Neural cell (in vitro differentiated cells): ENCODE measurements around the gene CARD14. TPM values are rescaled to one million over a fixed set of nuclear protein-coding genes. Genes with fewer than 3 reads are reported as not detected.

Source experiments
- H2AFZ ChIP-seq: fragments of 200-600, 300-800 bp; sonication (generic), shearing (Covaris generic); 2 replicates; pipeline ENCODE4 v1.6.0; 2014; ENCODE audit warnings: low read depth, mild to moderate bottlenecking, antibody characterized with exemption, low read length, moderate library complexity
- H3F3A ChIP-seq: fragments of 200-600 bp; shearing (Covaris generic); 2 replicates; pipeline ENCODE4 v1.6.1; 2016; ENCODE audit warnings: mild to moderate bottlenecking, moderate library complexity, mixed read lengths, antibody characterized with exemption, low read length; ENCODE audit not compliant: insufficient read depth, poor library complexity, severe bottlenecking
- H3K27ac ChIP-seq: fragments of 200-600, 300-800 bp; sonication (generic), shearing (Covaris generic); 2 replicates; pipeline ENCODE4 v1.5.1; 2014; ENCODE audit warnings: mild to moderate bottlenecking, low read length, moderate library complexity
- H3K27me3 ChIP-seq: fragments of 300-800, 200-600 bp; sonication (generic), shearing (Covaris generic); 2 replicates; pipeline ENCODE4 v1.6.0; 2014; ENCODE audit warnings: mild to moderate bottlenecking, low read depth, low read length, moderate library complexity; ENCODE audit not compliant: insufficient read depth
- H3K36me3 ChIP-seq: fragments of 300-800, 200-600 bp; sonication (generic), shearing (Covaris generic); 2 replicates; pipeline ENCODE4 v1.5.1; 2014; ENCODE audit warnings: mild to moderate bottlenecking, antibody characterized with exemption, low read length, moderate library complexity; ENCODE audit not compliant: insufficient read depth
- H3K4me2 ChIP-seq: fragments of 300-800, 200-600 bp; sonication (generic), shearing (Covaris generic); 2 replicates; pipeline ENCODE4 v1.6.0; 2014; ENCODE audit warnings: mild to moderate bottlenecking, low read length
- H3K4me3 ChIP-seq: fragments of 300-800, 200-600 bp; sonication (generic), shearing (Covaris generic); 2 replicates; pipeline ENCODE4 v1.5.1; 2014; ENCODE audit warnings: mild to moderate bottlenecking, low read length, moderate library complexity
- H3K79me2 ChIP-seq: fragments of 200-600 bp; shearing (Covaris generic); replicated peaks from 2 replicates; pipeline ENCODE4 v1.6.0; 2014; ENCODE audit warnings: mild to moderate bottlenecking, low read length, moderate library complexity; ENCODE audit not compliant: insufficient read depth
- H3K9ac ChIP-seq: fragments of 300-800, 200-600 bp; sonication (generic), shearing (Covaris generic); 2 replicates; pipeline ENCODE4 v1.6.1; 2016; ENCODE audit warnings: mild to moderate bottlenecking, low read length, mixed read lengths
- H3K9me2 ChIP-seq: fragments of 200-600 bp; shearing (Covaris generic); 2 replicates; pipeline ENCODE4 v1.6.1; 2016; ENCODE audit warnings: mild to moderate bottlenecking, low read length, mixed read lengths; ENCODE audit not compliant: insufficient read depth
- H3K9me3 ChIP-seq: fragments of 200-600, 300-800 bp; sonication (generic), shearing (Covaris generic); 2 replicates; pipeline ENCODE4 v1.6.1; 2016; ENCODE audit warnings: mild to moderate bottlenecking, mixed run types, low read length, moderate library complexity, mixed read lengths
- H4K20me1 ChIP-seq: fragments of 200-600 bp; shearing (Covaris generic); 2 replicates; pipeline ENCODE4 v1.6.1; 2016; ENCODE audit warnings: mild to moderate bottlenecking, mixed run types; ENCODE audit not compliant: insufficient read depth
- CTCF ChIP-seq: fragments of 450-650 bp; IDR thresholded peaks from 2 replicates; pipeline ENCODE4 v1.5.1; 2014; ENCODE audit warnings: antibody characterized with exemption, mild to moderate bottlenecking, moderate library complexity; ENCODE audit not compliant: poor library complexity, severe bottlenecking
- EP300 ChIP-seq: fragments of 450-650 bp; conservative IDR thresholded peaks from 2 replicates; pipeline ENCODE4 v1.6.1; 2014; ENCODE audit warnings: antibody characterized with exemption, mild to moderate bottlenecking, moderate library complexity; ENCODE audit not compliant: poor library complexity, severe bottlenecking
- EZH2 ChIP-seq: fragments of 200-600, 300-800 bp; shearing (Covaris generic), sonication (generic); IDR thresholded peaks from 2 replicates; pipeline ENCODE4 v1.6.1; 2014; ENCODE audit warnings: antibody characterized with exemption, low read length, borderline replicate concordance, mild to moderate bottlenecking; ENCODE audit not compliant: insufficient read depth, poor library complexity, severe bottlenecking
- MXI1 ChIP-seq: fragments of 450-650 bp; conservative IDR thresholded peaks from 2 replicates; pipeline ENCODE4 v1.6.1; 2014; ENCODE audit warnings: antibody characterized with exemption, mild to moderate bottlenecking; ENCODE audit not compliant: poor library complexity, severe bottlenecking
- POLR2AphosphoS5 ChIP-seq: IDR thresholded peaks from 2 replicates; pipeline ENCODE4 v1.6.1; 2012
- RAD21 ChIP-seq: fragments of 450-650 bp; conservative IDR thresholded peaks from 2 replicates; pipeline ENCODE4 v1.6.1; 2014; ENCODE audit warnings: antibody characterized with exemption, mild to moderate bottlenecking, moderate library complexity
- REST ChIP-seq: IDR thresholded peaks from 2 replicates; pipeline ENCODE4 v1.6.1; 2012; ENCODE audit warnings: borderline replicate concordance
- SMC3 ChIP-seq: fragments of 450-650 bp; conservative IDR thresholded peaks from 2 replicates; pipeline ENCODE4 v1.6.1; 2014; ENCODE audit warnings: antibody characterized with exemption, mild to moderate bottlenecking, moderate library complexity; ENCODE audit not compliant: poor library complexity
- TAF1 ChIP-seq: IDR thresholded peaks from 2 replicates; pipeline ENCODE4 v1.6.1; 2012; ENCODE audit warnings: low read depth
- polyA plus RNA-seq: library from polyadenylated mRNA; depleted of rRNA; stranded (reverse); fragments of >200 nt; gene quantifications from 2 replicates; pipeline ENCODE4 v1.2.3, GENCODE V29; 2014

The CARD14 gene
- polyA plus RNA-seq, 1 donor from 2014 or later: 0.12 TPM

DNA sequence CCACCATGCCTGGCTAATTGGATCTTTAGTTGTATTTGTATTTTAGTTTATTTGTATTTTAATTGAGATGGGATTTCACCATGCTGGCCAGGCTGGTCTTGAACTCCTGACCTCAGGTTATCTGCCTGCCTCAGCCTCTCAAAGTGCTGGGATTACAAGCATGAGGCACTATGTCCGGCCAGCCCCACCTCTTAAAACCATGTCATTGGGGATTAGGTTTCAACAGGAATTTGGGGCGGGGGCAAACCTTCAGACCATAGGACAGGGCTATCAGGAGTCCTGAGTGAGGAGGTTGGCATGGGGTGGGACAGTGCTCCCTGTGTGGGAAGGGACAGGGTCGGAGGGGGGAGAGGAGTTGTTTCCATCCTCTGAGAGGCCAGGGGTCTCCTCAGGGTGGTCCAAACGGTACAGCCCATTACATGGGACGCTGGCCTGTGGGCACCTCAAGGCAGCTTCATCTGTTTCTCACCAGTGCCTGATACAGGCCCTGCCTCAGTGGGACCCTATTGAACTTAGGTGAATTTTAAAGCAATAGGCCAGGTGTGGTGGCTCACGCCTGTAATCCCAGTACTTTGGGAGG lies 46.8 kb upstream of the CARD14 start:
- Histone ChIP-seq H3F3A (no peaks in the 10 kb centered on the region), H3K9me3 (no peaks in the 10 kb centered on the region), H3K79me2 (no peaks in the 10 kb centered on the region), H3K36me3 (no peaks in the 10 kb centered on the region), H3K4me3 (no peak overlapping the region), H3K27ac (no peak overlapping the region), H4K20me1 (no peaks in the 10 kb centered on the region), H3K9me2 (no peaks in the 10 kb centered on the region), H3K4me2 (no peak overlapping the region), H3K27me3 (no peaks in the 10 kb centered on the region), H2AFZ (no peak overlapping the region), H3K9ac (no peak overlapping the region)
- TF ChIP-seq POLR2AphosphoS5 (no peak), EP300 (no peak), CTCF (no peak), SMC3 (no peak), RAD21 (no peak), EZH2 (no peak), REST (no peak), TAF1 (no peak), MXI1 (no peak)

- H3K9me3 ChIP-seq: no peaks in the 10 kb centered on the region
- no peaks in the 10 kb centered on the region for H4K20me1 ChIP-seq
- H3K9ac ChIP-seq: peak overlapping the region; percentile 12
- no peak overlapping the region for H3K27ac ChIP-seq
- H3K4me2 ChIP-seq: no peak overlapping the region
- H3F3A ChIP-seq: no peaks in the 10 kb centered on the region
- no peaks in the 10 kb centered on the region for H3K36me3 ChIP-seq
- no peaks in the 10 kb centered on the region for H3K79me2 ChIP-seq
- H3K4me3 ChIP-seq: no peak overlapping the region
- no peak for TF ChIP-seq TAF1
- no peak for TF ChIP-seq MXI1
- no peak for TF ChIP-seq RAD21
- TF ChIP-seq EP300: no peak
- no peak for TF ChIP-seq SMC3
- no peak for TF ChIP-seq REST
- TF ChIP-seq EZH2: no peak
- no peak for TF ChIP-seq CTCF
- no peak for TF ChIP-seq POLR2AphosphoS5
- H2AFZ ChIP-seq: no peak overlapping the region
- H3K27me3 ChIP-seq: no peaks in the 10 kb centered on the region
- no peaks in the 10 kb centered on the region for H3K9me2 ChIP-seq
Observed at GRCh38 chr17:80123791-80124190, 46.0 kb upstream of the CARD14 start.
